ENCODE results near the gene NKD2.
"Not testable (repeated sequence)": the region's sequence is repeated elsewhere in the genome, so short reads cannot be mapped to it uniquely, and the experiment has no call there.

The NKD2 gene, protein sequence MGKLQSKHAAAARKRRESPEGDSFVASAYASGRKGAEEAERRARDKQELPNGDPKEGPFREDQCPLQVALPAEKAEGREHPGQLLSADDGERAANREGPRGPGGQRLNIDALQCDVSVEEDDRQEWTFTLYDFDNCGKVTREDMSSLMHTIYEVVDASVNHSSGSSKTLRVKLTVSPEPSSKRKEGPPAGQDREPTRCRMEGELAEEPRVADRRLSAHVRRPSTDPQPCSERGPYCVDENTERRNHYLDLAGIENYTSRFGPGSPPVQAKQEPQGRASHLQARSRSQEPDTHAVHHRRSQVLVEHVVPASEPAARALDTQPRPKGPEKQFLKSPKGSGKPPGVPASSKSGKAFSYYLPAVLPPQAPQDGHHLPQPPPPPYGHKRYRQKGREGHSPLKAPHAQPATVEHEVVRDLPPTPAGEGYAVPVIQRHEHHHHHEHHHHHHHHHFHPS

DNA sequence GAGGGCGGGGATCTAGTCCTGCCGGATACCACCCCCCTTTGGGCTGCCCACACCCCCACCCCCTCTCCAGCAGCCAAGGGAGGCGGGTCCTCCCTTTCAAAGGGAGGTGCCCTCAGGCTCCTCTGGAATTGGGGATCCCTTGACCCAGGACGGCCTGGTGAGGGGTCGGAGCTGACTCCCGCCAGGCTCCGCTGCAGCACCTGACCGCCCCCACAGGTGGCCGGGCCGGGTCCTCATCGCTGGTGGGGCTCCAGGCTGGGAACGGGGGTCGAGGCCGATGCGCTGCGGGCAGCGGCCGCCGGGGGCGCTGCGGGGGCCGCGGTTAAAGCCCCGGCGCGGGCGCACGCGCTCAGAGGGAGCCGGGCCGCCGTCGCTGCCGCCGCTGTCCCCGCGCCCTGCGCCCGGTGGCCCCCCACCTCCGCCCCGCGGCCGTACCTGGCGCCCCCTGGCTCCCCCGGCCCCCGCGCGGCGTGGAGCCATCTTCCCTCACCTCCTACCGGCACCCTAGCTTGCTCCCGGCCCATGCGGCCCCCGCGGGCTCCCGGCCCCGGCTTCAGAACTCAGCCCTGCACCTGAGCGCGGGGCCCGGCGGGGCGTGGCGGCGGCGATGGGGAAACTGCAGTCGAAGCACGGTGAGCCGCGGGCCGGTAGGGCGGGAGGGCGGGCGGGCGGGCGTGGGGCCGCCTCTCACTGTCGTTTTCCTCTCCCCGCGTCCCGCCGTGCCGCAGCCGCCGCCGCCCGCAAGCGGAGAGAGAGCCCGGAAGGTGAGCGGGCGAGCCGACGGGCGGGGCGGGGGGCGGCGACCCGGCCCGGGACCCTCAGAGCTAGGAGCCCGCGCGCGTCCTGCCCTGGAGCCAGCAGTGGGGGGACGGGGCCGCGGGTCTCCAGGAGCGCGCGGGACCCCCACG is at the start of gene NKD2:
NKD2 (plus strand) TSS at position 352 of the 908 bp plus-strand sequence; CDS start at position 608, 256 bp downstream.
- DNase-seq, result no peak

DNA sequence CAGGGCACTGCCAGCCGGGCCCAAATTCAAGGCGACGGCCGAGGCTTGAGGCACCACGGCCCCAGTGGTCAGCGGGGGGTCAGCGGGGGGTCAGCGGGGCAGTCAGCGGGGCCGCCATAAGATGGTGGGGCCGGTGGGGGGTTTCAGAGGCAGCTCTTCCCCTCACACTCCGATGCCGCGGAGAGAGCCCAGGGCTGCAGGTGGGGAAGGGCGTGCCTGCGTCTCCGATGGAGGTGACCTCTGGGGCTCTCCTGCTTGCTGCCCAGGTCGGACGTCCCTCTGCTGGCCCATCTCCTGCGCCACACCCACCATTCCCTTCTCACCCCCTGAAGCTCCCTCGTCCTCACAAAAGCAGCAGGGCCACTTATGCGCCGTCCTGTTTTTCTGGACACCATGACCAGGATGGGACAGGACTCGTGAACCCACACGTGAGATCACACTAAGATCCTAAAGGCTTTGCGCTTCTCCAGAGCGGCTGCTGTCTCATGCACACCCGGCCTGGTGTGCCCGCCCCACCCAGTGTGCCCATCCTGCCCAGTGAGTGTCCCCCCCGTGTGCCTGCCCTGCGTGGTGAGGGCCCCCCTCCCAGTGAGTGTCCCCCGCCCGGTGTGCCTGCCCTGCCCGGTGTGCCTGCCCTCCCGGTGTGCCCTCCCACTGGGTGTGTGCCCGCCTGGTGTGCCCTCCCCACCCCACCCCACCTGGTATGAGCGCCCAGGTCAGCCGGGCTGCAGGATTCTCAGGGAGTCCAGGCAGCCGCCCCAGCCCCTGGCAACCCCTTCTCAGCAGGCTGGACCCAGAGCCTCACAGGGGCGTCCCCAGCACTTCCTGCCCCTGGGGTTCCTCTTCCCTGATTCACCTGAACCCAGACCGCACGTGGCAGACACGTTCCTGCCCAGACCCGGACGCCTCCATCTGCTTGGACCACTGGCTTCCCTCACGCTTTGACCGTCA is 48.7 kb upstream of the NKD2 start:
- DNase-seq, result no peak

DNA sequence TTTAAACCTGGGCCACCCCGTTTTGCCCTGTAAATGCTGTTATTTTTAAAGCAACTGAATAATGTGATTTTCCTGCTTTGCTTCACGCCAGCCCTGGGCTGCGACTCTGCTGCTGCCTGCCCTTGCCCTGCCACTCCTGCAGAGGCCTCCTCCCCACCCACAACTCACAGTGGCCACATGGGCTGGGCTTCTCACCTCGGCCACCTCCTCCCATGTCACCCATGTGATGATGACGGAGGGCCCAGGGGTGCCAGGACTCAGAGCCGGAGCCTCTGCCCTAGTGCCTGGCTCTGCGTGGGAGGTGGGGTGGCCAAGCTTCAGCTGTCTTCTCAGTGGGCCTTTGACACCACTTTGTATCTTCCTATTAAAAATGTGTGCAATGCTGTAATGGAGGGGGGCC is 48.1 kb upstream of the NKD2 start:
- no peak for DNase-seq

DNA sequence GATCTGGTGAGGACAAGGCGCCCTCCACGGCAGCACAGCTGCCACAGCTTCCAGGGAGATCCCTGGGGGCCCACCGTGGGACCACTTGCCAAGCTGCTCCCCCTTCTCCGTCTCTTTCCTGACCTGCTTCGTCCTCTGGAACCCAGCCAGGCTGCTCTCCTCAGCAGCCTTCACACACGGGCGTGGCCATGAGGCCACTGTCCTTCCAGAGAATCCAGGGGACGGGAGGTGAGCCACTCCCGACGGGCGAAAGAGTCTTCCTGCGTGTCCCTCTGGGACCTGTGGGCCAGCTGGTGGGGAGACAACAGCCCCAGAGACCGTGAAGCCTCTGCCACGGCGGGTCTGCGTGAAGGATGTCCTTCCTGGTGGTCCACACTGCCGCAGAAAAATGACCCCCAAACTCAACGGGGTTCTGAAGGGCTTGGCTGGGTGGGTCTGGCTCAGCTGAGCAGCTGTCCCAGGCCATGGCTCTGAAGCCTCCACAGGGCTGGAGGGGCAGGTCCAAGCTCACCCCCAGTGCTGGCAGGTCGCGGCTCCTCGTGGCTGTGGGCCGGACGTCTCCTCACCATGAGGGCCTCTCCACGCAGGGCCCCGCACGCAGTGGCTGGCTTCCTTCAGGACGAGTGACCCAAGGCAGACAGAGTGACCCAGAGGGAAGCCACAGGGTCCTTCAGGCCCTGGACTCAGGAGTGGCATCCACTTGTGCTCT is 47.4 kb upstream of the NKD2 start:
- no peak for DNase-seq

DNA sequence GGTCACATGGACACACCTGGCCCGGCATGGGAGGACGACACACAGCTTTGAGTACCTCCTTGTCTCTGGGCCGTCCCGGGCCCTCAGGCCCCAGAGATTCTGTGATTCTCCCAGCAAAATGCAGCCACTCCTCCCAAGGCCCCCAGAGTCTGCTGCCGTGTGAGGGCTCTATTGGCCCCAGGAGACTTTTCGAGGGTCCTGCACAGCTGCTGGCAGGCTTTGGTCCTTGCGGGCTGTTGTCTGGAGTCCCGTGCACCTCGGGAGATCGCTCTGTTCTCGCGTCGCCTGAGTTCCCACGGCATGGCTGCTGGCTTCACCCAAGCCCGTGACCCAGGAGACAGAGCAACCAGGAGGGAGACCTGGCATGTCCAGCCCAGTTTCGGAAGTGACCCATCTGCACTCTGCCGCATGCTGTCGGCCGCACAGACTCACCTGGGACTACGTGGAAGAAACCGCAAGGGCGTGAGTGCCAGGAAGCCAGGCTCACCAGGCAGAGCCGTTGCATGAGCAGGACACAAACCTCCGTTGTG is 46.8 kb upstream of the NKD2 start:
- no peak for DNase-seq

DNA sequence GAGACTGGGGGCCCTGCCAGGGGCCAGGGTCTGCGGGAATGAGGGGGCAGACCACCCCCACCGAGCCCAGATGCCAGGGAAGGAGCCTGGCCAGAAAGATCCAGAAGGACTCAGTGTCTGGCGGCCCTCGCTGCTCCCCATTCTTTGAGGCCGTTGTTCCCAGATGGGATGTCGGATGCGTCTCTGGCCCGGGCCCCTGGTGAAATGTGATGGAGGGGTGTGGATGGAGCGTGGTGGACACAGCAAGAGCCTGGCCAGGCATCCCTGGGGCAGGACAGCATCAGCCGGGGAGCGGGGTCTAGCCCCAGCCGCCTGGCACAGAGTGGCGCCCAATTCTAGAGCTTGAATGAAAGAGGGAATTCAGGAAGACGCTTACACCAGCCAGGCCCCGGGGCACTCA is 46.2 kb upstream of the NKD2 start:
- no peak for DNase-seq

DNA sequence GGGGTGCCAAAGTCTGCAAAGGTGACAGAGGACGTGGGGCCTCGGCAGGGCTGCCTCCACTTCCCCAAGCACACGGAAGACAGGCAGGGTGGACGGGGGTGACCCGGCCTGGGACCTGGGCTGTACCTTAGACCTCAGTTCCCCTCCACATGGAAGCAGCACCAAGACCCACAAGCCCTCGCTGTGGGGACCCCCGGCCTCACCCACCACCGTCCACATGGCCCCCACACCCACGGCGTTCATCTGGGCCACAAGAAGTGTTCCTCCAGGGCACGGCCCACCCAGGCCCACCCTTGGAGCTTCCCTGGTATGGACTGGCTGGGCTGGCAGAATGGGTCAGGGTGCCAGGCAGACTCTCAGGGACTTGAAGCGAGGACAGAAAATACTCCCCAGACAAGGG is 45.8 kb upstream of the NKD2 start:
- no peak for DNase-seq

DNA sequence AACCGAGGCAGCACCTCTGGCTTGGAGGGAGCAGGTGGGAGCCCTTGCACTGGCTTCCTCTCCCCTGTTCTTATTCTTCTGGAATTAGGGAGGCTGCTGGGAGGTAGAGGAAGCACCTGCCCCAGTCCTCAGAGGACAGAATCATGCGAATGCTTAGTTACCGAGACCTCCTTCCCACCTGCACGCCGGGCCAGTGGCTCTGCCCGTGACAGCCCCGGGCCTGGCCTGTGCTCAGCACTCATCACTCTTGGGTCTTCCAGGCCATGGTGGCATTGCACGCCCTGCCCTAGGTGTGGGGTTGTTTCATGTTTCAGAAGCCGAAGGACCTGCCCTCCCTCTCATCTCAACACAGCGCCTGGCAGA is 45.3 kb upstream of the NKD2 start:
- DNase-seq, result no peak

DNA sequence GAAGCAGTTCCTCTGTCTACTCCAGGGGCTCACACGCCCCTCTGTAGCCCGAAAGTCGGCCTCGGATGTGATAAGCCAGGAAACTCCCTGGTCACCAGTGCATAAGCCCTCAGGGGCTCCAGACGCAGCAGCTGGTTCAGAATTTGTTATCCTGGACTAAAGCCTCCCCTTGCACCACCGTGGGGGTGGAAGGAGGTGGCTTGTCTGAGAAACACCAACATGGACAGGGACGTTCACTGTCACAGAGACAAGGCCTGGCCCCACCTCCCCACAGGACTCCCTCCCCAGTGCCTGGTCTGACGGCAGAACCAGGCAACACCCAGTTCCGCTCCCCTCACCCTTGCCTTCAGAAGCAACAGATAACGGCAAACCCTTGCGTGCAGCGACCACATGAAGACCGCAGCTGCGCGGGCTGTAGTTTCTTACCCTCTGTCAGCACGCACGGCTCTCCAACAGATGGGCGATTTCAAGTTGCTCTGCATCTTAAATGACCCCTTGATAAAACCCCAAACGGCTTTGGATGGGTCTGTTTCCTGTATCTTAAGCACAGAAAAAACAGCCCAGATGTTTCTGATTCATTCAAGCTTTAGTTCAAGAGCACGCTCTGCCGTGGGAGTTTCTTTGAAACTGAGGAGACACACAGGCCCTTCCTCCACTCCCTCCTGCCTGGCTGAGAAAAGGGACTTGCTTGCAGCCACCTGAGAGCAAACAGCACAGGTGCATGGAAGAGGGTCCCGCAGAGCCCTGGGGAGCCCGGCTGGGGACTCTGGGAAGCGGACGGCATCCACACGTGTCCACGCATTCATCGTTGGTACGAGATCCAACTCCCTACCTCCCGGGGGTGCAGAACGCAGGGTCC is 44.7 kb upstream of the NKD2 start:
- DNase-seq, result no peak

DNA sequence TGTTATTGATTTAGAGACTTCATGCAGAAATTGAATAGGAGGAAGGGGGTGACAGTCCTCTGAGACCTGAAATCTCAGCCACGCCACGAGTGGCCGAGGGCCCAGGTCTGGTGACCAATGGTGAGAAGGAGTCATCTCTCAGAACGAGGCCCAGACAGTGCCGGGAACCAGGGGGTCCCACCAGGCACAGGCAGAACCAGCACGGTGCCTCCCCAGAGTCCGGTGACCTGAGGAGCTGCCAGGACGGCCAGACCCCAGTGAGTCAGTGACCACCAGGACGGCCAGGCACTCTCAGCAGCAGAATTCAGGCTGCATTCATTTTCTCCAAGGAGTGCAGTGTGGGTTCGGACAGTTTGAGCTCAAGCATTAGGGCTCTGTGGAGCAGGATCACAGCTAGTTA is 43.8 kb upstream of the NKD2 start:
- DNase-seq, result no peak

DNA sequence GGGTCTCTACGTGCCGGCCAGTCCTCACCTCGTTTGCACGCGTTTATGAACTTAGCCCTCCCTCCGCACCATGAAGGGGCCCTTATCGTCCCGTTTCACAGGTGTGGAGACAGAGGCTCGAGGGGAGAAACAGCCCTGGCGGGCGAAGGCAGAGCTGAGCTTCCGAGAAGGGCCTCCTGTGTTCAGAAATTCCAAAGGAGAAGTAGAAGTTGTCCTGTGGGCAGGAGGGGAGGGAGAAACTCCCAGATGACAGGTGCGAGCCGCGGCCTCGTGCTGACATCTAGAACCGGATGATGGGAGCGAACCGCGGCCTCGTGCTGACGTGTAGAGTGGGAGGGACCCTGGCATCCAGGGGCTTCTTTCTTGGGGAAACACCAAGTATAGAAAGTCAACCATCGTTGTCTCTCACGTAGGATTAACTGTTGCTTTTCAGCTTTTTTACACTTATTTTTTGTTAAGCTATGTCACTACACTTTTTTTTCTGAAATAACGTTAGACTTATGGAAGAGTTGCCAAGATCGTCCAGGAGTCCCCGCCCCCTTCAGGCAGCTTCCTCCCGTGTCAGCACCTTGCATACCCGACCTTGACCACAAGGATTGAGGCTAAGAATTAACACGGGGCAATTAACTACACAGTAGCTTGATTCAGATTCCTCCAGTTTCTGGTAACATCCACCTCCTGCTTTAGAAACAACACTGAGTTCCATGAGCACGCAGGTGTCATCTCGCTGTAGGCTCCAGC is 42.8 kb upstream of the NKD2 start:
- no peak for DNase-seq

DNA sequence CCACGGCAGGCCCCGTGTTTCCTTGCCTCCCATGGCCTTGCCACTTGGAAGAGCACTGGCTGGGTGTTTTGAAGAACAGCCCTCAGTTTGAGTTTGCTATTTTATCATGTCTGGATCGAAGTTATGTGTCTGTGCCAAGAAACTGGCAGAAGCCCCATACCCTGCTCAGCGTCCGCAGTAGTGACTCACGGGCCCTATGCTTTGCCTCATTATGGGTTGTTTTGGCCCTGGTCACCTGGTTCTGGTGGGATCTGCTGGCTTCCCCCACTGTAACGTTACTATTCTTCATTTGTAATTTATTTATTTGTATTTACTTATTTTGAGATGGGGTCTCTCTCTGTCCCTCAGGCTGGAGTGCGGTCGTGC is 42.3 kb upstream of the NKD2 start:
- DNase-seq, result no peak

DNA sequence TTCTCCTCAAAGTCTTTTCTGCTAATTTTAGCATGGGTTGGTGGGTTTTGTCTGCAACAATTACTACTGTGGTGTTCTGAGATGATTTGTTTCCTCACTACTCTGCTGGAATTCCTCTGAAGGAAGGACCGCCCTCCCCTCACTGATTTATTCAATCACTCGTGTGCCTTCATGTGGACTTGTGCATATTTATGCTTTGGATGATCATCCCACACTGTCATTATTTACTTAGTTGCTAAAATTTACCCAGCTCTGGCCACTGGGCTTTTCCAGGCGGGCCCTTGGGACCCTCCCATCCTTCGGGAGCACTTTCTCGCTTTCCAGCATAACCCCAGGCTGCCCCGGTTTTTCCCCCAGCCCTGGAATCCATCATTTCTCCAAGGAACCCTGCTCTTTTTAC is 41.7 kb upstream of the NKD2 start:
- DNase-seq, result no peak

DNA sequence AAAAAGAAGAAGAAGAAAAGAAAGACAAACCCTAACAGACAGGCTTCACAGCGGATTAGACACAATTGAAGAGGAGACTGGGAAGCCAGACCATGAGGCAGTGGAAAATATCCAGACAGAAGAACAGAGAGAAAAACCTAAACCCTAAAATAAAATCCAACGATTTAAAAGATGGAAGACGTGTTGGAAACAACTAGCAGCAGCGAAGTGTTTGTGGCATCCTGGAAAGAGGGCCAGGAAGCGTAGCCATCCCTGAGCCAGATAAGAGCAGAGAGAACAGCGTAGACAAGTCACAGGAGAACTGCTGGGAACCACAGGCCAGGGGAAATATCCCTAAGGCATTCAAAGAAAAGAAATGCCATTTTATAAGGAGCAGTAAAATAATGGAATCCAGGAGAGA is 39.7 kb upstream of the NKD2 start:
- DNase-seq, result no peak

DNA sequence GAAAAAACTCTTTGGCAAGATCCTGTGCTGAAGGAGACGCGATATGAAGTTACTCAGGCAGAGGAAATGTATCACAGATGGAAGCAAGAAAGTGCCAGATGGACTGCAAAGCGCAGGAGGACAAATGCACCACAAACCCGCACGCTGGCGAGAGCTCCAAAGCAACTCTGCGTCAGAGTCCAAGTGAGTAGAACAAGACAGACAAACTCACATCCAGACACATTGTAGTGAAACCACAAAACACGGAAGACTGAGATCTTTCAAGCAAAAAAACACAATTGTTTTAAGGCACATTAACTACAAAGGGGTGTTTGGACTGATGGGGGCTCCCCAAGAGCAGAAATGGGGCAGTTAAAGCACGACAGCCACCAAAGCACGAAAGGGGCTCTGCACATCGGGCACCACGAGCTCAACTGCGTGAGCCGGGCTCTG is 39.2 kb upstream of the NKD2 start:
- peak in 1 of 14 donors; percentile 9 for DNase-seq

DNA sequence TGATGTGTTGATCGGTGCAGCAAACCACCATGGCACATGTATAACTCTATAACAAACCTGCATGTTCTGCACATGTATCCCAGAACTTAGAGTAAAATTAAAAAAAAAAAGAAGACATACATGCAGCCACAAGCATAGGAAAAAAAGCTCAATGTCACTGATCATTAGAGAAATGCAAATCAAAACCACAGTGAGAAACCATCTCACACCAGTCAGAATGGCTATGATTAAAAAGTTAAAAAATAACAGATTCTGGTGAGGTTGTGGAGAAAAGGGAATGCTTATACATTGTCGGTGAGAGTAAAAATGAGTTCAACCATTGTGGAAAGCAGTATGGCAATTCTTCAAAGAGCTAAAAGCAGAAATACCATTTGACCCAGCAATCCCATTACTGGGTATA is 36.0 kb upstream of the NKD2 start:
- not testable (repeated sequence) for DNase-seq

DNA sequence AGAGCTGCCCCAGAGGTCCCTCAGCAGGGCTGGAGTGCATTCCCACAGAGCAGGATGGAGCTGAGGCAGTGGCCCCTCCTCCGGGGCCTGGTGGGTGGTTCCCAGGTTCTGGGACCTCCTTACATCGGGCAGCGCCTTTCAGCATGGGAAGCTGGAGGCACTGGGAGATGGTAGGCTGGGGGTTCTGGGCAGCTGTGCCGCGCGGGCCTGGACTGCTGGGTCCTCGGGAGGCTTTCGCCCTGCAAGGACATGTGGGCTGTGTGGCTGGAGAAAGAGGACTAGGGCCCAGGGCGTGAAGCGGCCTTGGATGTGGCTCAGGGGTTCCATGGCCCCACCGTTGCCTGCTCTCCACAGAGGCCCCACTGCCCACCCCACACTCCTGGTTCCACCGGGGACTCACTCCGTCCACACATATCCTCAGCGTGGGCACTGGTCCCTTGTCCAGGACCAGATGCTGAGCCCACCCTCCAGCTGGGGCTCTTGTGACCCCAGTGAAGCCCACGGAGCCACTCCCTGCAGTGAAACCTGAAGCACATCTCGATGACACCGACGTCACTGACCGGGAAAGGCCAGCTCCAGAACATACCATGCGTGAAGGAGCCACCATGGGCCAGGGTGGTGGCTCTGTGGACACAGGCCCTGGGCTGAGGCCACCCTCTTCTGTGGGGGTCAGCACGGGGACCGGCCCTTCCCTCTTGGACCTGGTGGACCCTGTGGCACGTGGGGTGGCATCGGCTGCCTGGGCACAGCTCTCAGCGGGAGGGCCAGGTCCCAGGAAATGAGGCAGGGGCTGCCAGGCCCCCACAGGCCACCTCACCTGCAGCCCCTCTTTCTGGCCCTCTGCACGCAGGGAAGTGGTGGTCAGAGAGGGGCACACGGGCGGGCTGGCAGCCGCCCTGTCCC is 31.5 kb upstream of the NKD2 start:
- no peak for DNase-seq

DNA sequence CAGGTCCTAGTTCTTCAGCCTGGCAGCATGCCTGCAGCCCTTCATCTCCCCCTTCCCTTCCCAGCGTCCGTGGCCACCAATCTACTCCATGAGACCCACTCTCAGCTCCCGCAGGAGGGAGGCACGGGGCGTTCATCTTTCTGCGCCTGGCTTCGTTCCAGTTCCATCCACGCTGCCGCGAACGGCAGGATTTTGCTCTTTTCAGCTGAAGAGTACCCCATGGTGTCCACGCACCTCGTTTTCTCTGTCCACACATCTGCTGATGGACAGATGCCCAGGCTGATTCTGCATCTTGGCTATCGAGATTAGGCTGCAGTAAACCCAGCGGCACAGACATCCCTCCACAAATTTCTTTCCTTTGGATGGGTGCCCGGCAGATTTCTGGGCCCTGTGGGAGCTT is 30.5 kb upstream of the NKD2 start:
- DNase-seq, result no peak

DNA sequence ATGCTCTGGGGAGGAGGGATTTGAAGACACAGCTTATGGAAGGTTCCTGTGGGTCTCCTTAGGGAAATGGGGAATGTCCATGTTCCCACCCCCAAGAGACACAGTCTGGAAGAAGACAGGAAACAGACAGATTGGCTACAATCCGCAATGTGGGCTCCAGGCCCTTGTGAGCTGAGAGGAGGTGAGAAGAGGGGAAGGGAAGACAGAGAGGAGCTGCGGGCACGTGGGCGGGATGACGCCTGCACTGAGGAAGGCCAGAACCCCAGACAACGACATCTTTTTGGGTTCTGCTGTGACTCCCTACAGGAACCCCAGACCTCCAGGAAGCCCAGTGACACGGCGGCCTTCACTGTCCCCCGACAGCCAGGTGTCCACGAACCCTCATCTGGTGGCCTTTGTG is 29.9 kb upstream of the NKD2 start:
- no peak for DNase-seq
